Fibroblast of the aortic adventitia (primary cell): ENCODE results near the gene RRN3. TPM values are rescaled to one million over a fixed set of nuclear protein-coding genes. Genes with fewer than 3 reads are reported as not detected.
A peak's percentile ranks its signal among the peaks of the same experiment; 100 is the strongest.
"Not testable (repeated sequence)": the region's sequence is repeated elsewhere in the genome, so short reads cannot be mapped to it uniquely, and the experiment has no call there.

ENCODE experiments used
- DNase-seq: peaks from one replicate; pipeline ENCODE4 v3.0.0-alpha.2; 2010; ENCODE audit warnings: low read depth
- H3K4me3 ChIP-seq: 2 replicates; pipeline ENCODE4 v1.5.1; 2011; ENCODE audit warnings: low read depth, mild to moderate bottlenecking, control low read depth, low read length, moderate library complexity
- CTCF ChIP-seq: IDR thresholded peaks from 2 replicates; pipeline ENCODE4 v1.5.1; 2011; ENCODE audit warnings: mild to moderate bottlenecking, low read length, control low read depth, inconsistent platforms; ENCODE audit not compliant: insufficient read depth
- total RNA-seq: library from RNA; depleted of rRNA; stranded (reverse); fragments of >200 nt; gene quantifications from 2 replicates; pipeline ENCODE4 v1.2.3, GENCODE V29; 2012; ENCODE audit warnings: low replicate concordance

Gene RRN3
- total RNA-seq, 1 donor, result 26.1 TPM

- peak overlapping the region; percentile 89 for H3K4me3 ChIP-seq
- DNase-seq, result no peak
- TF ChIP-seq CTCF, result no peak
Measured at GRCh38 chr16:15054357-15055140, 39.5 kb downstream of the RRN3 start.

- no peak for DNase-seq
- no peak for TF ChIP-seq CTCF
- no peak overlapping the region for H3K4me3 ChIP-seq
Measured at GRCh38 chr16:15053904-15054303, 40.2 kb downstream of the RRN3 start.

DNA sequence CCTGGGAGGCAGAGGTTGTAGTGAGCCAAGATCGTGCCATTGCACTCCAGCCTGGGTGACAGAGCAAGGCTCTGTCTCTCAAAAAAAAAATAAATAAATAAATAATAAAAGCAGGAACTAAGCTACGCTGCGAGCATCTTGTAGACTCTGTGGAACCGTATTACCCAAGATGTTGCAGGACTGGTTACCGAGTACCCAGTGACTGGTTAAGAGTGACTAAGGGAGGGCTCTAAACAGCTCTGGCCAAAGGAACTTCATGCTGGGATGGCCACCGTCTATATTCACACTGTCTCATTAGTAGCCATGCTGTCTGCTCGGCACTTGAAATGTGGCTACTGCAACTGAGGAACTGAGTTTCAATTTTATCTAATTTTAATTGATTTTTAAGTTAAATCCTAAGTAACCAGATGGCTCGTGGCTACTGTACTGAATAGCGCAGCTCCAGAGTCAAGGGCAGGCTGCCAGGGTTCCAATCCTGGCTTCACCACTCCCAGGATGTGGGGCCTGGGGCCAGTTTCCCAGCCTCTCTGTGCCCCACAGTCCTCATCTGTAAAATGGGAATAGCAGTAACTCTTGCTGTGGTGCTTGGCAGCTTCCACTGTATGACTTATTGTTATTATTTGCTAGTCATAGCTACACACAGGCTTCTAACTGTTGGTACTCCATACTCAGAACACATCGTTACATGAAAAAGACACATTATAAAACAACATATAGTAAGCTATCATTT lies 41.2 kb downstream of the RRN3 start:
- peak; percentile 26 for DNase-seq
- no peak for TF ChIP-seq CTCF
- H3K4me3 ChIP-seq, result no peak overlapping the region

GRCh38 chr16:15051387-15051951 lies 42.6 kb downstream of the RRN3 start:
- H3K4me3 ChIP-seq, result no peak overlapping the region
- no peak for DNase-seq
- no peak for TF ChIP-seq CTCF

DNA sequence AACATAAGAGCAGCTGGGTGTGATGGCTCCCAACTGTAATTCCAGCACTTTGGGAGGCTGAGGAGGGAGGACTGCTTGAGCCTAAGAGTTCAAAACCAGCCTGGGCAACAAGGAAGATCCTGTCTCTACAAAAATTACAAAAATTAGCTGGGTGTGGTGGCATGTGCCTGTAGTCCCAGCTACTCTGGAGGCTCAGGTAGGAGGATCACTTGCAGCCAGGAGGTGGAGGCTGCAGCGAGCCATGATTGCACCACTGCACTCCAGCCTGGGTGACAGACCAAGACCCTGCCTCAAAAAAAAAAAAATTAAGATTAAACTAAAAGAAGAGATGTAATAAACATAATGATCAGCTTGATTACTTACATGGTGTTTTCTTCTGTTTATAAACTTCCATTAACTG lies 43.6 kb downstream of the RRN3 start:
- DNase-seq, H3K4me3 ChIP-seq: not testable (repeated sequence)

- DNase-seq, result no peak
- TF ChIP-seq CTCF, result no peak
- H3K4me3 ChIP-seq, result no peak overlapping the region
Measured at GRCh38 chr16:15049581-15050180, 44.4 kb downstream of the RRN3 start.
